ENCODE results near the gene EML6.

The EML6 gene

GRCh38 chr2:54771166-54771885, 47.9 kb downstream of the EML6 start:
- peaks cover 15% of the 10 kb centered on the region for H3K4me1 Mint-ChIP-seq
- no peak overlapping the region for H3K27ac Mint-ChIP-seq
- H3K9me3 Mint-ChIP-seq: peaks cover 22% of the 10 kb centered on the region
- no peak overlapping the region for H3K4me3 Mint-ChIP-seq
- H3K36me3 Mint-ChIP-seq (ENCODE audit: low read depth): peaks cover 5% of the 10 kb centered on the region
- no peak for TF ChIP-seq CTCF (IDR thresholded peaks at IDR 0.05; ENCODE audit: unreplicated experiment in 3 of 3)
- H3K27me3 Mint-ChIP-seq (ENCODE audit: low read depth): no peaks in the 10 kb centered on the region

GRCh38 chr2:54772110-54772509, 48.6 kb downstream of the EML6 start:
- H3K36me3 Mint-ChIP-seq (ENCODE audit: low read depth): peaks cover 5% of the 10 kb centered on the region
- no peak overlapping the region for H3K4me3 Mint-ChIP-seq
- no peak for TF ChIP-seq CTCF (IDR thresholded peaks at IDR 0.05; ENCODE audit: unreplicated experiment in 3 of 3)
- peaks cover 27% of the 10 kb centered on the region for H3K9me3 Mint-ChIP-seq
- H3K4me1 Mint-ChIP-seq: peaks cover 15% of the 10 kb centered on the region
- H3K27me3 Mint-ChIP-seq (ENCODE audit: low read depth): no peaks in the 10 kb centered on the region
- no peak overlapping the region for H3K27ac Mint-ChIP-seq

GRCh38 chr2:54772531-54772930, 49.1 kb downstream of the EML6 start:
- Mint-ChIP-seq H3K4me1 (peaks cover 15% of the 10 kb centered on the region), H3K27me3 (ENCODE audit: low read depth) (no peaks in the 10 kb centered on the region), H3K27ac (no peak overlapping the region), H3K36me3 (ENCODE audit: low read depth) (peaks cover 5% of the 10 kb centered on the region), H3K4me3 (no peak overlapping the region), H3K9me3 (peaks cover 31% of the 10 kb centered on the region)
- TF ChIP-seq CTCF (IDR thresholded peaks at IDR 0.05; ENCODE audit: unreplicated experiment in 3 of 3): no peak

GRCh38 chr2:54773233-54773632, 49.8 kb downstream of the EML6 start:
- TF ChIP-seq CTCF (IDR thresholded peaks at IDR 0.05; ENCODE audit: unreplicated experiment in 3 of 3): no peak

GRCh38 chr2:54773838-54774237, 50.4 kb downstream of the EML6 start:
- TF ChIP-seq CTCF (IDR thresholded peaks at IDR 0.05; ENCODE audit: unreplicated experiment in 3 of 3): peak in 1 of 3 experiments; percentile 9
- peaks cover 32% of the 10 kb centered on the region for H3K9me3 Mint-ChIP-seq
- H3K36me3 Mint-ChIP-seq (ENCODE audit: low read depth): peaks cover 5% of the 10 kb centered on the region
- no peaks in the 10 kb centered on the region for H3K27me3 Mint-ChIP-seq (ENCODE audit: low read depth)
- H3K4me1 Mint-ChIP-seq: peaks cover 15% of the 10 kb centered on the region
- H3K27ac Mint-ChIP-seq: no peak overlapping the region
- no peak overlapping the region for H3K4me3 Mint-ChIP-seq

More at GRCh38 chr2:54773233-54773632, 49.8 kb downstream of the EML6 start:
- H3K27ac Mint-ChIP-seq: no peak overlapping the region
- H3K27me3 Mint-ChIP-seq (ENCODE audit: low read depth): no peaks in the 10 kb centered on the region
- peaks cover 5% of the 10 kb centered on the region for H3K36me3 Mint-ChIP-seq (ENCODE audit: low read depth)
- peaks cover 15% of the 10 kb centered on the region for H3K4me1 Mint-ChIP-seq
- H3K9me3 Mint-ChIP-seq: peaks cover 32% of the 10 kb centered on the region
- H3K4me3 Mint-ChIP-seq: no peak overlapping the region

GRCh38 chr2:54775710-54776109, 52.2 kb downstream of the EML6 start:
- H3K27ac Mint-ChIP-seq: no peak overlapping the region
- H3K27me3 Mint-ChIP-seq (ENCODE audit: low read depth): no peaks in the 10 kb centered on the region
- H3K9me3 Mint-ChIP-seq: peaks cover 32% of the 10 kb centered on the region
- H3K4me3 Mint-ChIP-seq: no peak overlapping the region
- peaks cover 5% of the 10 kb centered on the region for H3K36me3 Mint-ChIP-seq (ENCODE audit: low read depth)
- H3K4me1 Mint-ChIP-seq: peaks cover 11% of the 10 kb centered on the region
- TF ChIP-seq CTCF (IDR thresholded peaks at IDR 0.05; ENCODE audit: unreplicated experiment in 3 of 3): no peak

Data from nephron (organoid).